DMS153 treated with DMSO at 0.1 percent for 48 hours (cell line): ENCODE data around the gene VWA8.
"Not testable (repeated sequence)": the region's sequence is repeated elsewhere in the genome, so short reads cannot be mapped to it uniquely, and the experiment has no call there.

Source experiments
- DNase-seq: peaks from one replicate; lab custom pipeline; 2025; ENCODE audit not compliant: unreplicated experiment; lab: John Stamatoyannopoulos, UW

The VWA8 gene

GRCh38 chr13:41597348-41598041 lies 363.4 kb downstream of the VWA8 start:
- no peak for DNase-seq

- DNase-seq = no peak
Observed at GRCh38 chr13:41596190-41596589, 364.7 kb downstream of the VWA8 start.

GRCh38 chr13:41595298-41595697 lies 365.6 kb downstream of the VWA8 start:
- no peak for DNase-seq

GRCh38 chr13:41590643-41591042 lies 370.3 kb downstream of the VWA8 start:
- DNase-seq = no peak

GRCh38 chr13:41590122-41590521 lies 370.8 kb downstream of the VWA8 start:
- no peak for DNase-seq

GRCh38 chr13:41589434-41589833 lies 371.5 kb downstream of the VWA8 start:
- DNase-seq = no peak

- no peak for DNase-seq
Observed at GRCh38 chr13:41588899-41589298, 372.0 kb downstream of the VWA8 start.

- DNase-seq = no peak
Observed at GRCh38 chr13:41588448-41588847, 372.5 kb downstream of the VWA8 start.

- DNase-seq = no peak
Observed at GRCh38 chr13:41587490-41587889, 373.4 kb downstream of the VWA8 start.

GRCh38 chr13:41586216-41586615 lies 374.7 kb downstream of the VWA8 start:
- DNase-seq = no peak

GRCh38 chr13:41582027-41582463 lies 378.9 kb downstream of the VWA8 start:
- DNase-seq = no peak

GRCh38 chr13:41580345-41580744 lies 380.6 kb downstream of the VWA8 start:
- DNase-seq = no peak

GRCh38 chr13:41579881-41580280 lies 381.0 kb downstream of the VWA8 start:
- DNase-seq = no peak

- DNase-seq = no peak
Observed at GRCh38 chr13:41579168-41579567, 381.7 kb downstream of the VWA8 start.

- DNase-seq = no peak
Observed at GRCh38 chr13:41578371-41578770, 382.5 kb downstream of the VWA8 start.

- no peak for DNase-seq
Observed at GRCh38 chr13:41577436-41577835, 383.5 kb downstream of the VWA8 start.

GRCh38 chr13:41573640-41574039 lies 387.3 kb downstream of the VWA8 start:
- DNase-seq = not testable (repeated sequence)

GRCh38 chr13:41571817-41572340 lies 389.0 kb downstream of the VWA8 start:
- DNase-seq = not testable (repeated sequence)

- DNase-seq = no peak
Observed at GRCh38 chr13:41568972-41569351, 391.9 kb downstream of the VWA8 start.

GRCh38 chr13:41568143-41568971 lies 392.6 kb downstream of the VWA8 start:
- DNase-seq = no peak

- DNase-seq = no peak
Observed at GRCh38 chr13:41567363-41567762, 393.5 kb downstream of the VWA8 start.

GRCh38 chr13:41565846-41566245 lies 395.1 kb downstream of the VWA8 start:
- DNase-seq = no peak
